ENCODE measurements around the gene NRL. TPM values are rescaled to one million over a fixed set of nuclear protein-coding genes. Genes with fewer than 3 reads are reported as not detected.

NRL gene
- total and polyA plus RNA-seq, 4 donors: 2.7 to 5.4 (median 3.1) TPM

GRCh38 chr14:24078146-24078545, 36.6 kb downstream of the NRL start:
- H3K4me1 ChIP-seq (ENCODE audit: control insufficient read depth in 5 of 5, insufficient read depth in 5 of 5, low read length in 5 of 5): peaks cover 0 to 9% (median 3%) of the 10 kb centered on the region in 5 donors
- peaks cover 0 to 12% (median 9%) of the 10 kb centered on the region in 3 donors for H3K27me3 ChIP-seq (ENCODE audit: control insufficient read depth in 3 of 3, insufficient read depth in 3 of 3, low read length in 2 of 3)
- ATAC-seq (ENCODE audit: insufficient read depth, low FRiP score) (no peak), DNase-seq (no peak)
- no peak overlapping the region for H3K27ac ChIP-seq (ENCODE audit: low read depth in 1 of 2, low read length in 1 of 2)
- TF ChIP-seq, protein P1, sequence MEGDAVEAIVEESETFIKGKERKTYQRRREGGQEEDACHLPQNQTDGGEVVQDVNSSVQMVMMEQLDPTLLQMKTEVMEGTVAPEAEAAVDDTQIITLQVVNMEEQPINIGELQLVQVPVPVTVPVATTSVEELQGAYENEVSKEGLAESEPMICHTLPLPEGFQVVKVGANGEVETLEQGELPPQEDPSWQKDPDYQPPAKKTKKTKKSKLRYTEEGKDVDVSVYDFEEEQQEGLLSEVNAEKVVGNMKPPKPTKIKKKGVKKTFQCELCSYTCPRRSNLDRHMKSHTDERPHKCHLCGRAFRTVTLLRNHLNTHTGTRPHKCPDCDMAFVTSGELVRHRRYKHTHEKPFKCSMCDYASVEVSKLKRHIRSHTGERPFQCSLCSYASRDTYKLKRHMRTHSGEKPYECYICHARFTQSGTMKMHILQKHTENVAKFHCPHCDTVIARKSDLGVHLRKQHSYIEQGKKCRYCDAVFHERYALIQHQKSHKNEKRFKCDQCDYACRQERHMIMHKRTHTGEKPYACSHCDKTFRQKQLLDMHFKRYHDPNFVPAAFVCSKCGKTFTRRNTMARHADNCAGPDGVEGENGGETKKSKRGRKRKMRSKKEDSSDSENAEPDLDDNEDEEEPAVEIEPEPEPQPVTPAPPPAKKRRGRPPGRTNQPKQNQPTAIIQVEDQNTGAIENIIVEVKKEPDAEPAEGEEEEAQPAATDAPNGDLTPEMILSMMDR (IDR thresholded peaks at IDR 0.05; ENCODE audit: control extremely low read depth, extremely low read depth): no peak
- H3K9me3 ChIP-seq (ENCODE audit: control insufficient read depth in 4 of 4, insufficient read depth in 3 of 4, low read length in 3 of 4): no peaks in the 10 kb centered on the region
- no peaks in the 10 kb centered on the region for H3K36me3 ChIP-seq (ENCODE audit: control insufficient read depth in 4 of 4, insufficient read depth in 4 of 4, low read length in 4 of 4)
- no peak overlapping the region for H3K9ac ChIP-seq (ENCODE audit: insufficient read depth in 1 of 2, low read length in 2 of 2)
- 83 to 90% methylated on average over 3 of the region's 3 CpGs for WGBS, 2 donors
- no peak overlapping the region for H3K4me3 ChIP-seq

DNA sequence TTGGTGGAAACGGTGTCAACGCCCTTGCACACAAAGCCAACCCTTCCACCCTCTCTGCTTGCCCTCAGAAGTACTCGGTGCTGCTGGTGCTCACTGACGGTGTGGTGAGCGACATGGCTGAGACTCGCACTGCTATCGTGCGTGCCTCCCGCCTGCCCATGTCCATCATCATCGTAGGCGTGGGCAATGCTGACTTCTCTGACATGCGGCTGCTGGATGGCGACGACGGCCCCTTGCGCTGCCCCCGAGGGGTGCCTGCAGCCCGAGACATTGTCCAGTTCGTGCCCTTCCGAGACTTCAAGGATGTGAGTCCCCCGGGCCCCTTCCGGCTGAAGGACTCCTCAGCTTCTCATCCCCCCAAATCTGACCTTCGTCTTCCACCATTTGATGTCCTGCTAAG, 37.7 kb downstream of the NRL start:
- Histone ChIP-seq H3K27ac (ENCODE audit: low read depth in 1 of 2, low read length in 1 of 2) (no peak overlapping the region), H3K4me1 (ENCODE audit: control insufficient read depth in 5 of 5, insufficient read depth in 5 of 5, low read length in 5 of 5) (peaks cover 0 to 9% (median 3%) of the 10 kb centered on the region in 5 donors), H3K9ac (ENCODE audit: insufficient read depth in 1 of 2, low read length in 2 of 2) (no peak overlapping the region), H3K4me3 (no peak overlapping the region), H3K9me3 (ENCODE audit: control insufficient read depth in 4 of 4, insufficient read depth in 3 of 4, low read length in 3 of 4) (no peaks in the 10 kb centered on the region), H3K36me3 (ENCODE audit: control insufficient read depth in 4 of 4, insufficient read depth in 4 of 4, low read length in 4 of 4) (no peaks in the 10 kb centered on the region), H3K27me3 (ENCODE audit: control insufficient read depth in 3 of 3, insufficient read depth in 3 of 3, low read length in 2 of 3) (peaks cover 0 to 12% (median 7%) of the 10 kb centered on the region in 3 donors)
- TF ChIP-seq, protein P1 (IDR thresholded peaks at IDR 0.05; ENCODE audit: control extremely low read depth, extremely low read depth): no peak
- WGBS, 2 donors: 92 to 94% methylated on average over 23 of the region's 23 CpGs
- ATAC-seq (ENCODE audit: insufficient read depth, low FRiP score): no peak
- DNase-seq: no peak

- peaks cover 0 to 9% (median 3%) of the 10 kb centered on the region in 5 donors for H3K4me1 ChIP-seq (ENCODE audit: control insufficient read depth in 5 of 5, insufficient read depth in 5 of 5, low read length in 5 of 5)
- TF ChIP-seq, protein P1 (IDR thresholded peaks at IDR 0.05; ENCODE audit: control extremely low read depth, extremely low read depth): no peak
- H3K27me3 ChIP-seq (ENCODE audit: control insufficient read depth in 3 of 3, insufficient read depth in 3 of 3, low read length in 2 of 3): peaks cover 0 to 12% (median 12%) of the 10 kb centered on the region in 3 donors
- ATAC-seq (ENCODE audit: insufficient read depth, low FRiP score) (no peak), DNase-seq (no peak)
- H3K27ac ChIP-seq (ENCODE audit: low read depth in 1 of 2, low read length in 1 of 2): no peak overlapping the region
- H3K9ac ChIP-seq (ENCODE audit: insufficient read depth in 1 of 2, low read length in 2 of 2): no peak overlapping the region
- H3K9me3 ChIP-seq (ENCODE audit: control insufficient read depth in 4 of 4, insufficient read depth in 3 of 4, low read length in 3 of 4): no peaks in the 10 kb centered on the region
- no peak overlapping the region for H3K4me3 ChIP-seq
- no peaks in the 10 kb centered on the region for H3K36me3 ChIP-seq (ENCODE audit: control insufficient read depth in 4 of 4, insufficient read depth in 4 of 4, low read length in 4 of 4)
- 89 to 94% methylated on average over 10 of the region's 10 CpGs for WGBS, 2 donors
Measured at GRCh38 chr14:24076302-24076601, 38.5 kb downstream of the NRL start.

All from lung (tissue), 12 donors.